Measurements from ENCODE around the gene TMEM44.

GRCh38 chr3:194661946-194662345, 28.7 kb upstream of the TMEM44 start:
- TF ChIP-seq EZH2phosphoT487 (IDR thresholded peaks at IDR 0.05; ENCODE audit: low read depth) (no peak), CTCF (IDR thresholded peaks at IDR 0.05; ENCODE audit: low read depth, low read length) (no peak)
